Measurements from ENCODE around the gene CFAP77.

The CFAP77 gene

GRCh38 chr9:132486706-132487350 lies 76.8 kb downstream of the CFAP77 start:
- DNase-seq (ENCODE audit: extremely low read depth in 1 of 2, low read depth in 1 of 2): peak; percentile 33 to 62

GRCh38 chr9:132487351-132487791 lies 77.4 kb downstream of the CFAP77 start:
- DNase-seq (ENCODE audit: extremely low read depth in 1 of 2, low read depth in 1 of 2): no peak

- DNase-seq (ENCODE audit: extremely low read depth in 1 of 2, low read depth in 1 of 2): no peak
Observed at GRCh38 chr9:132487980-132488535, 78.0 kb downstream of the CFAP77 start.

- DNase-seq (ENCODE audit: extremely low read depth in 1 of 2, low read depth in 1 of 2): no peak
Observed at GRCh38 chr9:132488626-132489025, 78.6 kb downstream of the CFAP77 start.

- no peak for DNase-seq (ENCODE audit: extremely low read depth in 1 of 2, low read depth in 1 of 2)
Observed at GRCh38 chr9:132489536-132489935, 79.5 kb downstream of the CFAP77 start.

GRCh38 chr9:132494857-132495256 lies 84.8 kb downstream of the CFAP77 start:
- no peak for DNase-seq (ENCODE audit: extremely low read depth in 1 of 2, low read depth in 1 of 2)

GRCh38 chr9:132497731-132498130 lies 87.7 kb downstream of the CFAP77 start:
- DNase-seq (ENCODE audit: extremely low read depth in 1 of 2, low read depth in 1 of 2): no peak

GRCh38 chr9:132498531-132499210 lies 88.7 kb downstream of the CFAP77 start:
- DNase-seq (ENCODE audit: extremely low read depth in 1 of 2, low read depth in 1 of 2): no peak

GRCh38 chr9:132499251-132499650 lies 89.2 kb downstream of the CFAP77 start:
- no peak for DNase-seq (ENCODE audit: extremely low read depth in 1 of 2, low read depth in 1 of 2)

GRCh38 chr9:132500193-132500592 lies 90.2 kb downstream of the CFAP77 start:
- DNase-seq (ENCODE audit: extremely low read depth in 1 of 2, low read depth in 1 of 2): no peak

GRCh38 chr9:132502480-132502879 lies 92.5 kb downstream of the CFAP77 start:
- DNase-seq (ENCODE audit: extremely low read depth in 1 of 2, low read depth in 1 of 2): no peak

GRCh38 chr9:132503116-132503515 lies 93.1 kb downstream of the CFAP77 start:
- no peak for DNase-seq (ENCODE audit: extremely low read depth in 1 of 2, low read depth in 1 of 2)

GRCh38 chr9:132504488-132504887 lies 94.5 kb downstream of the CFAP77 start:
- no peak for DNase-seq (ENCODE audit: extremely low read depth in 1 of 2, low read depth in 1 of 2)

GRCh38 chr9:132505991-132506655 lies 96.1 kb downstream of the CFAP77 start:
- no peak for DNase-seq (ENCODE audit: extremely low read depth in 1 of 2, low read depth in 1 of 2)

- no peak for DNase-seq (ENCODE audit: extremely low read depth in 1 of 2, low read depth in 1 of 2)
Observed at GRCh38 chr9:132506977-132507669, 97.1 kb downstream of the CFAP77 start.

GRCh38 chr9:132507670-132508469 lies 97.9 kb downstream of the CFAP77 start:
- peak; percentile 24 to 37 for DNase-seq (ENCODE audit: extremely low read depth in 1 of 2, low read depth in 1 of 2)

GRCh38 chr9:132509928-132510874 lies 100.2 kb downstream of the CFAP77 start:
- no peak for DNase-seq (ENCODE audit: extremely low read depth in 1 of 2, low read depth in 1 of 2)

GRCh38 chr9:132511191-132511999 lies 101.4 kb downstream of the CFAP77 start:
- no peak for DNase-seq (ENCODE audit: extremely low read depth in 1 of 2, low read depth in 1 of 2)
